Fibroblast of lung (primary cell): ENCODE measurements around the gene NRARP. TPM values are rescaled to one million over a fixed set of nuclear protein-coding genes. Genes with fewer than 3 reads are reported as not detected.

Experiments
- DNase-seq, 2 donors: peaks; one replicate each; pipeline versions ENCODE4 v3.0.0 to v3.0.0-alpha.2; 2010; ENCODE audit warnings: low read depth in 2 of 2
- H2AFZ ChIP-seq: 2 replicates; pipeline ENCODE4 v1.5.1; 2012; ENCODE audit warnings: low read length, control low read depth, inconsistent platforms
- H3K27ac ChIP-seq: 2 replicates; pipeline ENCODE4 v1.5.1; 2011; ENCODE audit warnings: low read length, control low read depth; ENCODE audit not compliant: insufficient read depth
- H3K27me3 ChIP-seq: 2 replicates; pipeline ENCODE4 v1.5.1; 2011; ENCODE audit warnings: mild to moderate bottlenecking, low read length; ENCODE audit not compliant: control insufficient read depth, insufficient read depth
- H3K36me3 ChIP-seq: 2 replicates; pipeline ENCODE4 v1.5.1; 2011; ENCODE audit warnings: low read length; ENCODE audit not compliant: control insufficient read depth, insufficient read depth
- H3K4me1 ChIP-seq: 2 replicates; pipeline ENCODE4 v1.5.1; 2011; ENCODE audit warnings: low read length; ENCODE audit not compliant: control insufficient read depth, insufficient read depth; ENCODE audit errors: extremely low read depth
- H3K4me2 ChIP-seq: 2 replicates; pipeline ENCODE4 v1.5.1; 2011; ENCODE audit warnings: low read length, control low read depth; ENCODE audit not compliant: insufficient read depth; ENCODE audit errors: extremely low read depth
- H3K4me3 ChIP-seq, 4 experiments: fragments of 200-600 bp in 1 of 4; sonication (generic) in 1 of 4; replicated peaks in 1 of 4; 2 replicates each; pipeline ENCODE4 v1.5.1; 2011 to 2016; ENCODE audit warnings: low read length in 4 of 4, low read depth in 3 of 4, mild to moderate bottlenecking in 3 of 4, control low read depth in 2 of 4, inconsistent platforms in 1 of 4, mixed read lengths in 1 of 4; ENCODE audit not compliant: insufficient read depth in 1 of 4; ENCODE audit errors: control extremely low read depth in 1 of 4
- H3K79me2 ChIP-seq: 2 replicates; pipeline ENCODE4 v1.5.1; 2012; ENCODE audit warnings: mild to moderate bottlenecking, low read length, inconsistent platforms; ENCODE audit not compliant: control insufficient read depth, insufficient read depth
- H3K9ac ChIP-seq: 2 replicates; pipeline ENCODE4 v1.5.1; 2011; ENCODE audit warnings: mild to moderate bottlenecking, low read length, control low read depth; ENCODE audit not compliant: insufficient read depth
- H3K9me3 ChIP-seq: 2 replicates; pipeline ENCODE4 v1.5.1; 2012; ENCODE audit warnings: low read depth, low read length; ENCODE audit not compliant: control insufficient read depth, insufficient read depth
- H4K20me1 ChIP-seq: 2 replicates; pipeline ENCODE4 v1.5.1; 2011; ENCODE audit warnings: low read length; ENCODE audit not compliant: control insufficient read depth, insufficient read depth; ENCODE audit errors: extremely low read depth
- EZH2 ChIP-seq: IDR thresholded peaks from 2 replicates; pipeline ENCODE4 v1.5.1; 2012; ENCODE audit warnings: low read length, control low read depth, mild to moderate bottlenecking; ENCODE audit errors: missing control alignments
- polyA plus RNA-seq, 2 donors: library from polyadenylated mRNA; depleted of rRNA in 1 of 2; stranded (reverse) in 1 of 2; unstranded in 1 of 2; fragments of >200 nt; gene quantifications; 2 replicates each; pipeline ENCODE4 v1.2.1, GENCODE V29; 2011 to 2012; ENCODE audit warnings: missing spikeins in 1 of 2
- total RNA-seq: library from RNA; depleted of rRNA; stranded (reverse); fragments of >200 nt; gene quantifications from 2 replicates; pipeline ENCODE4 v1.2.1, GENCODE V29; 2014
- TF ChIP-seq, protein P1 (sequence below), 2 donors: IDR thresholded peaks in 1 of 2; conservative IDR thresholded peaks in 1 of 2; 1 replicate in 1 of 2; 2 replicates in 1 of 2; pipeline ENCODE4 v1.5.1; 2011 to 2012; ENCODE audit warnings: low read length in 2 of 2, control low read depth in 1 of 2, inconsistent platforms in 1 of 2, low read depth in 1 of 2, mild to moderate bottlenecking in 1 of 2

The NRARP gene
- total and polyA plus RNA-seq, 2 donors (not counting 1 experiment from before 2014, with no cell fraction given) = 0.07 TPM; not detected in 1

DNA sequence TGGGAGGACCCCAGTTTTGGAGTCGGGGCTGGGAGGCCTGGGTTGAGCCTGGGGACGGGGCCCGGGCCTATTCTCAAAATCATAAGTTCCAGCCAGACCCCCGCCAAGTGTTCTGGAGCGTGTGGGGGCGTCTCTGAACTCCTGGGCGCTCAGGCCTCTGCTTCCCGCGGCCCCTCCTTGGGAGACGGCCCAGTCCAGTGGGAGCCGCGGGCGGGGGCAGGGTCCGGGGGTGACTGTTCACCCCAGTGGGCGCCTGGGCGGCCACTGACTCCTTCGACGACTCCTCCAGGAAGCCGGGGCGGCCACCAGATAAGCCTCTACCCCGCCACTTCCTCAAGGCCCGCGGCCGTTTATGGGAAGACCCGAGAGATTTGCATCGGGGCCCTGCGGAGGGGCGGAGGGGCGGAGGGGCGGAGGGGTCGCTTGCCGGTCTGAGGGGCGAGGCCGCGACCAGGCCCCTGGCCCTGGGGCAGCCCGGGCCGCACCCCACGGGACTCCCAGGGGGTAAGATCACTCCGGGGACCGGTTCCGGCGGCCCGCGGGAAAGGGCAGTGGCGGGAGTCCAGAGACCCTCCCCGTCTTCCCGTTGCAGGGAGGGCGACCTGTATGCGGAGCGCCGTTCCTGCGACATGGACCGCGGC lies 23.9 kb downstream of the NRARP start:
- H3K4me1 ChIP-seq = peaks cover 10% of the 10 kb centered on the region
- peaks cover 26% of the 10 kb centered on the region for H3K79me2 ChIP-seq
- TF ChIP-seq, protein P1, sequence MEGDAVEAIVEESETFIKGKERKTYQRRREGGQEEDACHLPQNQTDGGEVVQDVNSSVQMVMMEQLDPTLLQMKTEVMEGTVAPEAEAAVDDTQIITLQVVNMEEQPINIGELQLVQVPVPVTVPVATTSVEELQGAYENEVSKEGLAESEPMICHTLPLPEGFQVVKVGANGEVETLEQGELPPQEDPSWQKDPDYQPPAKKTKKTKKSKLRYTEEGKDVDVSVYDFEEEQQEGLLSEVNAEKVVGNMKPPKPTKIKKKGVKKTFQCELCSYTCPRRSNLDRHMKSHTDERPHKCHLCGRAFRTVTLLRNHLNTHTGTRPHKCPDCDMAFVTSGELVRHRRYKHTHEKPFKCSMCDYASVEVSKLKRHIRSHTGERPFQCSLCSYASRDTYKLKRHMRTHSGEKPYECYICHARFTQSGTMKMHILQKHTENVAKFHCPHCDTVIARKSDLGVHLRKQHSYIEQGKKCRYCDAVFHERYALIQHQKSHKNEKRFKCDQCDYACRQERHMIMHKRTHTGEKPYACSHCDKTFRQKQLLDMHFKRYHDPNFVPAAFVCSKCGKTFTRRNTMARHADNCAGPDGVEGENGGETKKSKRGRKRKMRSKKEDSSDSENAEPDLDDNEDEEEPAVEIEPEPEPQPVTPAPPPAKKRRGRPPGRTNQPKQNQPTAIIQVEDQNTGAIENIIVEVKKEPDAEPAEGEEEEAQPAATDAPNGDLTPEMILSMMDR (conservative IDR thresholded peaks at IDR 0.05 in 1 of 2, IDR thresholded peaks at IDR 0.05 in 1 of 2; ENCODE audit: low read depth in 1 of 2, low read length in 2 of 2) = no peak
- no peak for TF ChIP-seq EZH2
- peak overlapping the region; percentile 73 for H3K27ac ChIP-seq
- peaks cover 20% of the 10 kb centered on the region for H3K36me3 ChIP-seq
- H3K27me3 ChIP-seq = no peaks in the 10 kb centered on the region
- no peaks in the 10 kb centered on the region for H4K20me1 ChIP-seq
- DNase-seq = peak in 1 of 2 donors; percentile 36
- H2AFZ ChIP-seq = no peak overlapping the region
- no peaks in the 10 kb centered on the region for H3K9me3 ChIP-seq
- peak overlapping the region; percentile 59 for H3K9ac ChIP-seq
- peak overlapping the region; percentile 67 to 86 (median 73) for H3K4me3 ChIP-seq
- H3K4me2 ChIP-seq = peak overlapping the region; percentile 81

DNA sequence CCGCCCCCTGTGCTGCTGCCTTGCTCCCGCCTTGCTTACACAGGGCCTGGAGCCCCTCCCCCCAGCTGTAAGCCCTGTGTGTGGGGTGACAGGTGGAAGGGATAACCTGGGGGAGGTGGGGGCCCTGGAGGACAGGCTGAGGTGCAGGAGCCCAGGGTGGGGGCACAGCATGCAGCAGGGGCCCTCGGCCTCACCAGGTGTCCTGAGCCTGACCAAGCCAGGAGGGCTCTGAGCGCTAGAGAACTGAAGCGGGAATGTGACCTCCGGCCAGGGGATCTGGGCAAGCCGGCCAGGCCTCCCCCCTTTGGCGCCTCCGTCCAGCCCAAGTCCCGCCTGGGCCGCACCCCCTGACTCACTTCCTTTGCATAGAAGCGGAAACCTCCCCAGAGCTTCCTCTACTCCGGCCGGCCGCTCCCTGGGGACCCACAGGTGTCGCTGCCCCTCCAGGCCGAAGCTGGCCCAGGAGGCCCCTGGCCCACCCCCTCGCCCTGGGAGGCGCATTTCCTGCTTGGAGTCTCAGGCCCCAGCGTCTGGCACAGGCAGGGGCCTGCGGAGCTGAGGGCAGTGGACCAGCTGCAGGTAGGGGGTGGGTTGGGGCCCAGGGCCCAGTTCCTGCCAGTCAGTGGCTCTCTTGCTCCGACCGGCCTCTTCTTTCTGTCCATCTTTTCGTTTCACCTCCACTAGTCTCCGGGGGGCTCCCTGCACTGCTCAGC lies 24.6 kb downstream of the NRARP start, which contains the start of gene TOR4A:
TSS of gene TOR4A (plus strand) at position 398 of the 713 bp plus-strand sequence. CDS start 964 bp downstream, outside the sequence.
- H2AFZ ChIP-seq = no peak within 1 kb of the TSS
- peak within 1 kb of the TSS; percentile 59 for H3K9ac ChIP-seq
- no peaks in the 10 kb centered on the region for H3K27me3 ChIP-seq
- peaks cover 10% of the 10 kb centered on the region for H3K4me1 ChIP-seq
- H3K4me2 ChIP-seq = peak within 1 kb of the TSS; percentile 81
- peak within 1 kb of the TSS; percentile 67 to 86 (median 73) for H3K4me3 ChIP-seq
- no peaks in the 10 kb centered on the region for H3K9me3 ChIP-seq
- peak; percentile 87 for DNase-seq
- H3K79me2 ChIP-seq = peaks cover 26% of the 10 kb centered on the region
- TF ChIP-seq, protein P1 (conservative IDR thresholded peaks at IDR 0.05 in 1 of 2, IDR thresholded peaks at IDR 0.05 in 1 of 2; ENCODE audit: low read depth in 1 of 2, low read length in 2 of 2) = peak in 1 of 2 donors; percentile 6
- TF ChIP-seq EZH2 = no peak
- peaks cover 23% of the 10 kb centered on the region for H3K36me3 ChIP-seq
- H4K20me1 ChIP-seq = no peaks in the 10 kb centered on the region
- peak within 1 kb of the TSS; percentile 82 for H3K27ac ChIP-seq
